ENCODE measurements around the gene NPHP4.

DNA sequence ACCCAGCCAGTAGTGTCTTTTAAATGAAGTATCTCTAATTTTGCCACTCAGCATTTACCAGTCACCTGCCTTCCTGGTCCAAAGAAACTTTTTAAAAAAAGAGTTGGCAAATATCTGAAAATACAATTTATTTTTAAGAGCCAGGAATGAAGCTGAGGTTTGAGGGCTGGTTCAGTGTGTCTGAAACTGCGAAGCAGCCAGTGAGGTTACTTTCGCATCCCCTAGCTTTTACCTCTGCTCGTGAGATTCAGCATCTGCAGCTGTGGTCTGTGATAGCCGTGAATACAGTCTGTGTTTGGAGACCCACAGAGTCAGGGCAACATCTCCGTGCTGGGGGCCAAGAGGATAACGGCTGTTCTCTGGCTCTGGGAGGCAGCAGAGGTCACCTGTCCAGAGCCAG lies 32.2 kb upstream of the NPHP4 start:
- no peak for TF ChIP-seq CTCF (IDR thresholded peaks at IDR 0.05)
- TF ChIP-seq EP300 (IDR thresholded peaks at IDR 0.05; ENCODE audit: low read depth) = no peak
- TF ChIP-seq POLR2A (IDR thresholded peaks at IDR 0.05) = no peak
- no peak for TF ChIP-seq POLR2AphosphoS5 (IDR thresholded peaks at IDR 0.05)

All from transverse colon (tissue), 4 donors.